ENCODE results near the gene TESK2. TPM values are rescaled to one million over a fixed set of nuclear protein-coding genes. Genes with fewer than 3 reads are reported as not detected.

The TESK2 gene
- total RNA-seq, 1 donor: 2.0 TPM

GRCh38 chr1:45410850-45411509 is 80.0 kb downstream of the TESK2 start:
- H3K4me3 ChIP-seq (ENCODE audit: low read depth, low read length): no peak overlapping the region
- TF ChIP-seq CTCF (IDR thresholded peaks at IDR 0.05; ENCODE audit: insufficient read depth, low read length): no peak
- DNase-seq (ENCODE audit: low read depth): peak; percentile 52

GRCh38 chr1:45409276-45409675 is 81.7 kb downstream of the TESK2 start:
- no peak overlapping the region for H3K4me3 ChIP-seq (ENCODE audit: low read depth, low read length)
- peak; percentile 8 for DNase-seq (ENCODE audit: low read depth)
- no peak for TF ChIP-seq CTCF (IDR thresholded peaks at IDR 0.05; ENCODE audit: insufficient read depth, low read length)

- H3K4me3 ChIP-seq (ENCODE audit: low read depth, low read length): no peak overlapping the region
- no peak for TF ChIP-seq CTCF (IDR thresholded peaks at IDR 0.05; ENCODE audit: insufficient read depth, low read length)
- no peak for DNase-seq (ENCODE audit: low read depth)
Measured at GRCh38 chr1:45407629-45408287, 83.2 kb downstream of the TESK2 start.

GRCh38 chr1:45405636-45406035 is 85.3 kb downstream of the TESK2 start:
- TF ChIP-seq CTCF (IDR thresholded peaks at IDR 0.05; ENCODE audit: insufficient read depth, low read length): no peak
- H3K4me3 ChIP-seq (ENCODE audit: low read depth, low read length): no peak overlapping the region
- DNase-seq (ENCODE audit: low read depth): no peak

- no peak for TF ChIP-seq CTCF (IDR thresholded peaks at IDR 0.05; ENCODE audit: insufficient read depth, low read length)
- no peak overlapping the region for H3K4me3 ChIP-seq (ENCODE audit: low read depth, low read length)
- DNase-seq (ENCODE audit: low read depth): no peak
Measured at GRCh38 chr1:45403718-45404117, 87.2 kb downstream of the TESK2 start.

GRCh38 chr1:45403298-45403697 is 87.7 kb downstream of the TESK2 start:
- DNase-seq (ENCODE audit: low read depth): no peak
- TF ChIP-seq CTCF (IDR thresholded peaks at IDR 0.05; ENCODE audit: insufficient read depth, low read length): no peak
- H3K4me3 ChIP-seq (ENCODE audit: low read depth, low read length): no peak overlapping the region

Data from fibroblast of the aortic adventitia (primary cell).